Keratinocyte (primary cell): ENCODE measurements around the gene LOXHD1. TPM values are rescaled to one million over a fixed set of nuclear protein-coding genes. Genes with fewer than 3 reads are reported as not detected.

Experiments
- DNase-seq: peaks from one replicate; pipeline ENCODE4 v3.0.0-alpha.2; 2011; ENCODE audit warnings: low read depth, missing footprints, low spot score
- FAIRE-seq: peaks from 2 replicates; lab custom pipeline; 2011; peaks lifted over from hg19 to GRCh38; lab: Jason Lieb, UNC
- H2AFZ ChIP-seq: 2 replicates; pipeline ENCODE4 v1.6.0; 2012; ENCODE audit warnings: low read length, control low read depth, inconsistent platforms; ENCODE audit not compliant: control insufficient read depth
- H3K27ac ChIP-seq: 2 replicates; pipeline ENCODE4 v1.5.1; 2011; ENCODE audit warnings: low read length; ENCODE audit not compliant: control insufficient read depth, insufficient read depth
- H3K27me3 ChIP-seq: 3 replicates; pipeline ENCODE4 v1.6.0; 2011; ENCODE audit warnings: low read length; ENCODE audit not compliant: control insufficient read depth, insufficient read depth; ENCODE audit errors: extremely low read depth
- H3K36me3 ChIP-seq, 2 experiments: 2 replicates in 1 of 2; 3 replicates in 1 of 2; pipeline ENCODE4 v1.5.1; 2011; ENCODE audit warnings: low read length in 2 of 2, mild to moderate bottlenecking in 1 of 2; ENCODE audit not compliant: control insufficient read depth in 2 of 2, insufficient read depth in 2 of 2; ENCODE audit errors: extremely low read depth in 1 of 2
- H3K4me1 ChIP-seq: 3 replicates; pipeline ENCODE4 v1.5.1; 2011; ENCODE audit warnings: low read length; ENCODE audit not compliant: control insufficient read depth, insufficient read depth; ENCODE audit errors: extremely low read depth
- H3K4me2 ChIP-seq: 3 replicates; pipeline ENCODE4 v1.6.0; 2011; ENCODE audit warnings: low read depth, low read length; ENCODE audit not compliant: control insufficient read depth, insufficient read depth; ENCODE audit errors: extremely low read depth
- H3K4me3 ChIP-seq, 3 experiments: fragments of 200-600 bp in 1 of 3; sonication (generic) in 1 of 3; 2 replicates in 2 of 3; 3 replicates in 1 of 3; pipeline ENCODE4 v1.5.1; 2011 to 2016; ENCODE audit warnings: low read length in 3 of 3, mild to moderate bottlenecking in 3 of 3, control low read depth in 2 of 3, inconsistent platforms in 1 of 3, low read depth in 1 of 3, mixed read lengths in 1 of 3, mixed run types in 1 of 3, moderate library complexity in 1 of 3; ENCODE audit not compliant: control insufficient read depth in 2 of 3, insufficient read depth in 2 of 3; ENCODE audit errors: extremely low read depth in 1 of 3
- H3K79me2 ChIP-seq: 2 replicates; pipeline ENCODE4 v1.6.0; 2012; ENCODE audit warnings: low read length; ENCODE audit not compliant: control insufficient read depth, insufficient read depth
- H3K9ac ChIP-seq: 3 replicates; pipeline ENCODE4 v1.6.0; 2011; ENCODE audit warnings: low read length; ENCODE audit not compliant: control insufficient read depth, insufficient read depth; ENCODE audit errors: extremely low read depth
- H3K9me1 ChIP-seq: 3 replicates; pipeline ENCODE4 v1.6.0; 2011; ENCODE audit warnings: low read length; ENCODE audit not compliant: control insufficient read depth, insufficient read depth; ENCODE audit errors: extremely low read depth
- H3K9me3 ChIP-seq: 2 replicates; pipeline ENCODE4 v1.5.1; 2012; ENCODE audit warnings: low read depth, low read length; ENCODE audit not compliant: control insufficient read depth
- H4K20me1 ChIP-seq: 3 replicates; pipeline ENCODE4 v1.6.0; 2011; ENCODE audit warnings: low read length; ENCODE audit not compliant: control insufficient read depth, insufficient read depth; ENCODE audit errors: extremely low read depth
- EZH2 ChIP-seq: IDR thresholded peaks from one replicate; pipeline ENCODE4 v1.6.1; 2012; ENCODE audit warnings: inconsistent platforms, mild to moderate bottlenecking, low read length, moderate library complexity
- dilution Hi-C: fragments of 300-500 bp; cut with MboI; formaldehyde crosslinking; loops from one replicate; pipeline ENCODE4 v1.7.0; 2020; ENCODE audit warnings: low sequenced_read_pairs; ENCODE audit not compliant: extremely low pct_ligation_motif_present
- polyA plus RNA-seq, 5 experiments: library from polyadenylated mRNA; depleted of rRNA in 3 of 5; stranded (reverse) in 3 of 5; stranded (forward) in 1 of 5; unstranded in 1 of 5; fragments of >200 nt; gene quantifications; 1 replicate in 1 of 5; 2 replicates in 3 of 5; 3 replicates in 1 of 5; pipeline versions ENCODE4 v1.2.1 to v1.2.3, GENCODE V29; 2011 to 2012; ENCODE audit warnings: missing spikeins in 2 of 5, low read depth in 1 of 5, low replicate concordance in 1 of 5
- TF ChIP-seq, protein P1 (sequence below), 3 experiments: IDR thresholded peaks in 1 of 3; conservative IDR thresholded peaks in 1 of 3; optimal IDR thresholded peaks in 1 of 3; 2 replicates in 2 of 3; 3 replicates in 1 of 3; pipeline versions ENCODE3 to v1.5.1; 2011; ENCODE audit warnings: low read length in 3 of 3, mild to moderate bottlenecking in 3 of 3, moderate library complexity in 2 of 3, control low read depth in 1 of 3, inconsistent platforms in 1 of 3; ENCODE audit not compliant: insufficient read depth in 2 of 3; ENCODE audit errors: extremely low read depth in 1 of 3

The LOXHD1 gene
- polyA plus RNA-seq, 1 donor (not counting 4 experiments of a cell fraction or from before 2014, with no cell fraction given), result not detected

DNA sequence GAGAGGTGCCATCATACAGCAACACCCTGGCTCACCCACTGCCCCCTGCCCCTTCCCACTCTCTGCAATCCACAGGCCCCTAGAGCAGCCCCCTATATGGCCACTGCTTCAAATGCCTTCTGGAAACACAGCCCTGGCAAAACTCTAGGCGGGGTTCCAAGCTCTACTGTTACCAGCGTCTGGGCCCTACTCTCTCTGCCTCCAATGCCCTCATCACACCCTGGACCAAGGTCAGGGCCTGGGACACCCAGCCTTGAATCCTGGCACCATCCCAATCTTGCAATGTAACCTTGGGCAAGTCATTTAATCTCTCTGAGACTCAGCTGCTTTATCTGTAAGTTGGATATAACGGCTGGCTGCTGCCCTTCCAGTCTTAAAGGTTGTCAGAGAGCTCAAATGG lies 39.2 kb upstream of the LOXHD1 start:
- no peak for FAIRE-seq
- H4K20me1 ChIP-seq, result no peaks in the 10 kb centered on the region
- TF ChIP-seq EZH2, result no peak
- TF ChIP-seq, protein P1, sequence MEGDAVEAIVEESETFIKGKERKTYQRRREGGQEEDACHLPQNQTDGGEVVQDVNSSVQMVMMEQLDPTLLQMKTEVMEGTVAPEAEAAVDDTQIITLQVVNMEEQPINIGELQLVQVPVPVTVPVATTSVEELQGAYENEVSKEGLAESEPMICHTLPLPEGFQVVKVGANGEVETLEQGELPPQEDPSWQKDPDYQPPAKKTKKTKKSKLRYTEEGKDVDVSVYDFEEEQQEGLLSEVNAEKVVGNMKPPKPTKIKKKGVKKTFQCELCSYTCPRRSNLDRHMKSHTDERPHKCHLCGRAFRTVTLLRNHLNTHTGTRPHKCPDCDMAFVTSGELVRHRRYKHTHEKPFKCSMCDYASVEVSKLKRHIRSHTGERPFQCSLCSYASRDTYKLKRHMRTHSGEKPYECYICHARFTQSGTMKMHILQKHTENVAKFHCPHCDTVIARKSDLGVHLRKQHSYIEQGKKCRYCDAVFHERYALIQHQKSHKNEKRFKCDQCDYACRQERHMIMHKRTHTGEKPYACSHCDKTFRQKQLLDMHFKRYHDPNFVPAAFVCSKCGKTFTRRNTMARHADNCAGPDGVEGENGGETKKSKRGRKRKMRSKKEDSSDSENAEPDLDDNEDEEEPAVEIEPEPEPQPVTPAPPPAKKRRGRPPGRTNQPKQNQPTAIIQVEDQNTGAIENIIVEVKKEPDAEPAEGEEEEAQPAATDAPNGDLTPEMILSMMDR (optimal IDR thresholded peaks at IDR 0.05 in 1 of 3, IDR thresholded peaks at IDR 0.05 in 1 of 3, conservative IDR thresholded peaks at IDR 0.05 in 1 of 3; ENCODE audit: extremely low read depth in 1 of 3, insufficient read depth in 2 of 3, low read length in 3 of 3), result no peak
- no peaks in the 10 kb centered on the region for H3K4me1 ChIP-seq
- H3K27ac ChIP-seq, result no peak overlapping the region
- no peak overlapping the region for H3K9ac ChIP-seq
- no peak overlapping the region for H3K4me2 ChIP-seq
- no peaks in the 10 kb centered on the region for H3K36me3 ChIP-seq
- no peaks in the 10 kb centered on the region for H3K9me3 ChIP-seq
- DNase-seq, result no peak
- H3K79me2 ChIP-seq, result no peaks in the 10 kb centered on the region
- dilution Hi-C loops, result no loop called here
- H3K9me1 ChIP-seq, result no peaks in the 10 kb centered on the region
- no peaks in the 10 kb centered on the region for H3K27me3 ChIP-seq
- H3K4me3 ChIP-seq, result no peak overlapping the region
- H2AFZ ChIP-seq, result no peak overlapping the region

GRCh38 chr18:46693996-46694395 lies 37.0 kb upstream of the LOXHD1 start:
- TF ChIP-seq, protein P1 (optimal IDR thresholded peaks at IDR 0.05 in 1 of 3, IDR thresholded peaks at IDR 0.05 in 1 of 3, conservative IDR thresholded peaks at IDR 0.05 in 1 of 3; ENCODE audit: extremely low read depth in 1 of 3, insufficient read depth in 2 of 3, low read length in 3 of 3), result no peak
- TF ChIP-seq EZH2, result no peak
- no peak overlapping the region for H3K27ac ChIP-seq
- no peaks in the 10 kb centered on the region for H3K79me2 ChIP-seq
- H3K27me3 ChIP-seq, result no peaks in the 10 kb centered on the region
- dilution Hi-C loops, result no loop called here
- H3K9me3 ChIP-seq, result no peaks in the 10 kb centered on the region
- H3K4me3 ChIP-seq, result no peak overlapping the region
- DNase-seq, result no peak
- no peaks in the 10 kb centered on the region for H3K9me1 ChIP-seq
- no peak overlapping the region for H3K4me2 ChIP-seq
- no peaks in the 10 kb centered on the region for H3K4me1 ChIP-seq
- H3K9ac ChIP-seq, result no peak overlapping the region
- no peaks in the 10 kb centered on the region for H3K36me3 ChIP-seq
- FAIRE-seq, result no peak
- no peak overlapping the region for H2AFZ ChIP-seq
- no peaks in the 10 kb centered on the region for H4K20me1 ChIP-seq
